Caco-2 (cell line): ENCODE results near the gene ENAH. TPM values are rescaled to one million over a fixed set of nuclear protein-coding genes. Genes with fewer than 3 reads are reported as not detected.

ENCODE experiments used
- BruUV-seq: library from RNA; stranded (reverse); fragments of 400-500 nt; replicated peaks from 2 replicates; lab custom pipeline; 2021; lab: Mats Ljungman, UMichigan
- CTCF ChIA-PET: fragments of 300-600 bp; sonication (Branson Sonifier 250); formaldehyde crosslinking; loops from one replicate; lab custom pipeline; 2022; ENCODE audit warnings: antibody characterized with exemption; lab: Charles Lee
- POLR2A ChIA-PET: fragments of 300-600 bp; sonication (Branson Sonifier 250); formaldehyde crosslinking; loops from one replicate; lab custom pipeline; 2022; ENCODE audit warnings: antibody characterized with exemption; lab: Charles Lee
- DNase-seq, 2 experiments: peaks; one replicate each; pipeline versions ENCODE4 v3.0.0 to v3.0.0-alpha.2; 2020 to 2022
- H3K27me3 ChIP-seq: replicated peaks from 2 replicates; pipeline ENCODE4 v1.6.0; 2011; ENCODE audit warnings: low read length; ENCODE audit not compliant: control insufficient read depth, insufficient read depth
- H3K36me3 ChIP-seq: 2 replicates; pipeline ENCODE4 v1.5.1; 2011; ENCODE audit warnings: low read length; ENCODE audit not compliant: control insufficient read depth, insufficient read depth
- H3K4me1 ChIP-seq: fragments of 250-450 bp; sonication (Bioruptor Pico); 2 replicates; pipeline ENCODE4 v1.5.1; 2020; ENCODE audit warnings: mild to moderate bottlenecking
- H3K4me3 ChIP-seq: 2 replicates; pipeline ENCODE4 v1.5.1; 2011; ENCODE audit warnings: low read depth, mild to moderate bottlenecking, control low read depth, low read length
- H3K9me3 ChIP-seq: fragments of 250-450 bp; sonication (Bioruptor Pico); 2 replicates; pipeline ENCODE4 v1.5.1; 2020; ENCODE audit warnings: mild to moderate bottlenecking, moderate library complexity
- H3K27ac Mint-ChIP-seq: one replicate; pipeline ENCODE4 v1.8.0; 2022; ENCODE audit warnings: mixed read lengths; ENCODE audit not compliant: unreplicated experiment
- H3K27me3 Mint-ChIP-seq: one replicate; pipeline ENCODE4 v1.8.0; 2022; ENCODE audit warnings: mixed read lengths; ENCODE audit not compliant: insufficient read depth, unreplicated experiment
- H3K36me3 Mint-ChIP-seq: one replicate; pipeline ENCODE4 v1.8.0; 2022; ENCODE audit warnings: mild to moderate bottlenecking, mixed read lengths; ENCODE audit not compliant: insufficient read depth, unreplicated experiment
- H3K4me1 Mint-ChIP-seq: one replicate; pipeline ENCODE4 v1.8.0; 2022; ENCODE audit warnings: low read depth, mixed read lengths; ENCODE audit not compliant: unreplicated experiment
- H3K4me3 Mint-ChIP-seq: one replicate; pipeline ENCODE4 v1.8.0; 2022; ENCODE audit warnings: mild to moderate bottlenecking, moderate library complexity, mixed read lengths; ENCODE audit not compliant: unreplicated experiment
- H3K9me3 Mint-ChIP-seq: one replicate; pipeline ENCODE4 v1.8.0; 2022; ENCODE audit warnings: mixed read lengths; ENCODE audit not compliant: unreplicated experiment
- CTCF ChIP-seq, 2 experiments: fragments of 200-600 bp in 1 of 2; IDR thresholded peaks; 1 replicate in 1 of 2; 2 replicates in 1 of 2; pipeline versions ENCODE4 v1.5.1 to v1.8.0; 2011 to 2022; ENCODE audit warnings: antibody characterized with exemption in 1 of 2, control low read depth in 1 of 2, inconsistent platforms in 1 of 2, low read depth in 1 of 2, low read length in 1 of 2, mild to moderate bottlenecking in 1 of 2, moderate library complexity in 1 of 2; ENCODE audit not compliant: insufficient read depth in 1 of 2, severe bottlenecking in 1 of 2, unreplicated experiment in 1 of 2
- intact Hi-C: fragments of 100-400 bp; cut with micrococcal nuclease; formaldehyde crosslinking; loops from one replicate; pipeline ENCODE4 v1.10.0; 2022; ENCODE audit not compliant: unreplicated experiment
- total RNA-seq: library from RNA; stranded (reverse); gene quantifications from 2 replicates; pipeline ENCODE4 v1.2.3, GENCODE V29; 2022

Gene ENAH
- total RNA-seq, 1 experiment from 2014 or later = 78.0 TPM

DNA sequence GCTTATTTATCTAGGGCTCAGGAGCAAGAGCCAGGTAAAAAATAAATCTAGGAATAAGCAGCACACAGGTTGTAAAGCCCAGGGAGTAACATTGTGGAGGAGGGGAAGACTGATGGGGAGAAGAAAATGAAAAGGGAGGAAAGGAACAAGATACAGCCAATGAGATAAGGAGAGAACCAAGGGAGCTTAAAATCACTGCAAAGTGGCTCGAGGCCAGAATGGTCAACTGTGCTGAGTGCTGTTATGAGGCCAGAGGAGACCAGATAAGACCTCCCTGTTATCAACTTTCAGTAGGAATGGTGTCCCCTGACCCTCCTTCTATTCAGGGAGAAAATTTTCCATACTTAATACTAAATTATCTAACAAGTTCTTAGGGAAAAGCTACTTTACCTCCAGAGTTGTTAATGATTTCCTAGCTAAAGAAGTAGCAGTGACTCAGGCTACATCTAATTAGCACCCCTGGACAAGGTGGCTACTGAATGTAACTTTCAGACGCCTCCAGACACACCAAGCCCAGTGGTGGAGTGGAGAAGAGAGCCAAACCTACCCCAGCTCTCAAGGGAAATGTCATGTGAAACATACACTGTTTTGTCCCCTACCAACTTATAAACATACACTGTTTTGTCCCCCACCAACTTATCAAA is 25.5 kb downstream of the ENAH start:
- ChIA-PET CTCF (no interaction called here), POLR2A (no interaction called here)
- peaks cover 24% of the 10 kb centered on the region for H3K4me1 ChIP-seq

GRCh38 chr1:225626698-225627097 is 26.2 kb downstream of the ENAH start:
- H3K4me3 ChIP-seq = no peak overlapping the region
- H3K36me3 Mint-ChIP-seq = peaks cover 14% of the 10 kb centered on the region
- no peak for DNase-seq
- H3K9me3 Mint-ChIP-seq = no peaks in the 10 kb centered on the region
- H3K4me1 Mint-ChIP-seq = peaks cover 8% of the 10 kb centered on the region
- no peak for TF ChIP-seq CTCF (IDR thresholded peaks at IDR 0.05; ENCODE audit: insufficient read depth in 1 of 2, low read depth in 1 of 2, low read length in 1 of 2, severe bottlenecking in 1 of 2, unreplicated experiment in 1 of 2)
- no peaks in the 10 kb centered on the region for H3K9me3 ChIP-seq
- no peak overlapping the region for H3K27ac Mint-ChIP-seq
- no peaks in the 10 kb centered on the region for H3K27me3 Mint-ChIP-seq
- BruUV-seq = no TSS peak
- CTCF ChIA-PET = no interaction called here
- peaks cover 21% of the 10 kb centered on the region for H3K4me1 ChIP-seq
- POLR2A ChIA-PET = no interaction called here
- H3K4me3 Mint-ChIP-seq = no peak overlapping the region
- no peaks in the 10 kb centered on the region for H3K27me3 ChIP-seq
- intact Hi-C loops = loop anchor here (1.0 kb wide), 1 partner anchor 13 kb away; no protein-coding TSS in a partner anchor
- no peaks in the 10 kb centered on the region for H3K36me3 ChIP-seq

More for the DNA sequence above, 25.5 kb downstream of the ENAH start:
- no peak for TF ChIP-seq CTCF (IDR thresholded peaks at IDR 0.05; ENCODE audit: insufficient read depth in 1 of 2, low read depth in 1 of 2, low read length in 1 of 2, severe bottlenecking in 1 of 2, unreplicated experiment in 1 of 2)
- DNase-seq = no peak
- H3K4me3 ChIP-seq = no peak overlapping the region
- H3K36me3 ChIP-seq = no peaks in the 10 kb centered on the region
- H3K9me3 Mint-ChIP-seq = no peaks in the 10 kb centered on the region
- H3K4me1 Mint-ChIP-seq = peaks cover 8% of the 10 kb centered on the region
- peaks cover 10% of the 10 kb centered on the region for H3K36me3 Mint-ChIP-seq
- intact Hi-C loops = loop anchor here (1.0 kb wide), 1 partner anchor 12 kb away; no protein-coding TSS in a partner anchor
- H3K27me3 Mint-ChIP-seq = no peaks in the 10 kb centered on the region
- H3K9me3 ChIP-seq = no peaks in the 10 kb centered on the region
- no peak overlapping the region for H3K4me3 Mint-ChIP-seq
- H3K27ac Mint-ChIP-seq = peak overlapping the region; percentile 28
- BruUV-seq = no TSS peak
- no peaks in the 10 kb centered on the region for H3K27me3 ChIP-seq

DNA sequence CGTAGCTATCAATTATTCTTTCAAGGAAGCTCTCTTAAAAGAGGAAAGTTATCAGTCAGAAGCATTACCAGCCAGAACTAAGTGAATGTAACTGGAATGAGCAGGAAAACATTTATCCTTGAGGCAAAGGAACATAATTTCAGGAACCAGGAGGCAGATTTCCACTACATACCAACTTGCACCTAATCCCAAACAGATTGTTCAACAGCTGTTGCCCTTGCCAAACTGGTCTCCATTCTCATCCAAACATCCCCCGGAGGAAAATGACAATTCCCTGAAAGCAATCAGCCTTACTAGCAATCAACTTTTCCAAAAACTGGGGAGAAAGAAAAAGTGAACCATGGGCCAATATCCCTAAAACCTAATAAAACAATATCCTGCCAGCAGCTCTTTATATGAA is 35.0 kb downstream of the ENAH start:
- H3K9me3 ChIP-seq = no peaks in the 10 kb centered on the region
- peaks cover 14% of the 10 kb centered on the region; the same call in 1 of the 2 replicates for H3K4me1 ChIP-seq
- ChIA-PET POLR2A (interaction anchor here (0.6 kb wide), 1 partner anchor 417 kb away, joined by 7 read pairs; no protein-coding TSS in a partner anchor), CTCF (interaction anchor here (0.8 kb wide), 1 partner anchor 262 kb away, joined by 3 read pairs; no protein-coding TSS in a partner anchor)
- no peaks in the 10 kb centered on the region for H3K27me3 ChIP-seq
- Mint-ChIP-seq H3K4me3 (no peak overlapping the region), H3K36me3 (peaks cover 13% of the 10 kb centered on the region), H3K9me3 (no peaks in the 10 kb centered on the region), H3K27me3 (no peaks in the 10 kb centered on the region), H3K4me1 (peaks cover 21% of the 10 kb centered on the region), H3K27ac (no peak overlapping the region)
- no peaks in the 10 kb centered on the region for H3K36me3 ChIP-seq
- H3K4me3 ChIP-seq = no peak overlapping the region
- intact Hi-C loops = no loop called here
- TF ChIP-seq CTCF (IDR thresholded peaks at IDR 0.05; ENCODE audit: insufficient read depth in 1 of 2, low read depth in 1 of 2, low read length in 1 of 2, severe bottlenecking in 1 of 2, unreplicated experiment in 1 of 2) = no peak
- DNase-seq = no peak
- BruUV-seq = no TSS peak
